ENCODE data around the gene CENPN. TPM values are rescaled to one million over a fixed set of nuclear protein-coding genes. Genes with fewer than 3 reads are reported as not detected.

CENPN gene
- polyA plus RNA-seq, 3 donors = 23.1 to 25.8 (median 23.1) TPM

GRCh38 chr16:81014672-81015071 is 7.7 kb downstream of the CENPN start:
- DNase-seq = no peak

- DNase-seq = no peak
Observed at GRCh38 chr16:81018496-81018895, 11.5 kb downstream of the CENPN start.

- DNase-seq = no peak
Observed at GRCh38 chr16:81026429-81026828, 19.4 kb downstream of the CENPN start.

- no peak for DNase-seq
Observed at GRCh38 chr16:81029930-81030604, 23.1 kb downstream of the CENPN start.

GRCh38 chr16:81035398-81035974 is 28.5 kb downstream of the CENPN start, which contains the start of gene ATMIN:
Gene ATMIN (plus strand): TSS chr16:81035842. CDS start chr16:81035871, 29 bp downstream.
- DNase-seq = peak; percentile 89

GRCh38 chr16:81035975-81036750 is 29.1 kb downstream of the CENPN start:
- DNase-seq = peak; percentile 34

GRCh38 chr16:81036751-81037350 is 29.8 kb downstream of the CENPN start:
- no peak for DNase-seq

GRCh38 chr16:81040131-81040530 is 33.1 kb downstream of the CENPN start:
- no peak for DNase-seq

GRCh38 chr16:81040842-81041241 is 33.8 kb downstream of the CENPN start:
- no peak for DNase-seq

- no peak for DNase-seq
Observed at GRCh38 chr16:81041696-81042095, 34.7 kb downstream of the CENPN start.

- DNase-seq = no peak
Observed at GRCh38 chr16:81042821-81043220, 35.8 kb downstream of the CENPN start.

- DNase-seq = no peak
Observed at GRCh38 chr16:81053761-81054160, 46.7 kb downstream of the CENPN start.

GRCh38 chr16:81060576-81061306 is 53.7 kb downstream of the CENPN start:
- DNase-seq = no peak

- DNase-seq = no peak
Observed at GRCh38 chr16:81061307-81061640, 54.3 kb downstream of the CENPN start.

- no peak for DNase-seq
Observed at GRCh38 chr16:81061871-81062608, 55.0 kb downstream of the CENPN start.

GRCh38 chr16:81066681-81067080 is 59.7 kb downstream of the CENPN start:
- peak; percentile 27 for DNase-seq

- DNase-seq = no peak
Observed at GRCh38 chr16:81067166-81067565, 60.2 kb downstream of the CENPN start.

- no peak for DNase-seq
Observed at GRCh38 chr16:81069063-81069462, 62.0 kb downstream of the CENPN start.

- DNase-seq = no peak
Observed at GRCh38 chr16:81070979-81071378, 64.0 kb downstream of the CENPN start.

GRCh38 chr16:81071805-81072204 is 64.8 kb downstream of the CENPN start:
- no peak for DNase-seq

Data from renal pelvis (tissue), 4 donors.